T-helper 17 cell (primary cell): ENCODE measurements around the gene COMMD6. TPM values are rescaled to one million over a fixed set of nuclear protein-coding genes. Genes with fewer than 3 reads are reported as not detected.

Source experiments
- ATAC-seq: fragments of 150-1000 bp; cut with Tn5 transposase; 2 replicates; pipeline ENCODE4 v1.10.0; 2021; ENCODE audit warnings: mild to moderate bottlenecking, moderate library complexity
- DNase-seq, 3 donors: peaks; one replicate each; pipeline versions ENCODE4 v3.0.0 to v3.0.0-alpha.2; 2020 to 2021
- H3K9me3 ChIP-seq: one replicate; pipeline ENCODE4 v1.7.0; 2013; ENCODE audit warnings: low read length, mild to moderate bottlenecking; ENCODE audit not compliant: control insufficient read depth, poor library complexity, severe bottlenecking
- H3K27ac Mint-ChIP-seq: one replicate; pipeline ENCODE4 v1.8.0; 2022; ENCODE audit warnings: mild to moderate bottlenecking, moderate library complexity, mixed read lengths
- H3K27me3 Mint-ChIP-seq: one replicate; pipeline ENCODE4 v1.8.0; 2022; ENCODE audit warnings: mixed read lengths
- H3K36me3 Mint-ChIP-seq: one replicate; pipeline ENCODE4 v1.8.0; 2022; ENCODE audit warnings: low read depth, mixed read lengths
- H3K4me1 Mint-ChIP-seq: one replicate; pipeline ENCODE4 v1.8.0; 2022; ENCODE audit warnings: mild to moderate bottlenecking, mixed read lengths
- H3K4me3 Mint-ChIP-seq: one replicate; pipeline ENCODE4 v1.8.0; 2022; ENCODE audit warnings: mild to moderate bottlenecking, moderate library complexity, mixed read lengths
- total RNA-seq, 4 donors: library from RNA in 2 of 4; stranded (reverse) in 2 of 4; gene quantifications; one replicate each; pipeline ENCODE4 v1.2.3 and lab custom pipeline; 2022 to 2026

The COMMD6 gene
- 100 to 1,000 TPM; 192 to 215 TPM for total RNA-seq
- 72.2 to 78.3 reads per million in 2 donors for total RNA-seq (lab: John Stamatoyannopoulos, UW)

DNA sequence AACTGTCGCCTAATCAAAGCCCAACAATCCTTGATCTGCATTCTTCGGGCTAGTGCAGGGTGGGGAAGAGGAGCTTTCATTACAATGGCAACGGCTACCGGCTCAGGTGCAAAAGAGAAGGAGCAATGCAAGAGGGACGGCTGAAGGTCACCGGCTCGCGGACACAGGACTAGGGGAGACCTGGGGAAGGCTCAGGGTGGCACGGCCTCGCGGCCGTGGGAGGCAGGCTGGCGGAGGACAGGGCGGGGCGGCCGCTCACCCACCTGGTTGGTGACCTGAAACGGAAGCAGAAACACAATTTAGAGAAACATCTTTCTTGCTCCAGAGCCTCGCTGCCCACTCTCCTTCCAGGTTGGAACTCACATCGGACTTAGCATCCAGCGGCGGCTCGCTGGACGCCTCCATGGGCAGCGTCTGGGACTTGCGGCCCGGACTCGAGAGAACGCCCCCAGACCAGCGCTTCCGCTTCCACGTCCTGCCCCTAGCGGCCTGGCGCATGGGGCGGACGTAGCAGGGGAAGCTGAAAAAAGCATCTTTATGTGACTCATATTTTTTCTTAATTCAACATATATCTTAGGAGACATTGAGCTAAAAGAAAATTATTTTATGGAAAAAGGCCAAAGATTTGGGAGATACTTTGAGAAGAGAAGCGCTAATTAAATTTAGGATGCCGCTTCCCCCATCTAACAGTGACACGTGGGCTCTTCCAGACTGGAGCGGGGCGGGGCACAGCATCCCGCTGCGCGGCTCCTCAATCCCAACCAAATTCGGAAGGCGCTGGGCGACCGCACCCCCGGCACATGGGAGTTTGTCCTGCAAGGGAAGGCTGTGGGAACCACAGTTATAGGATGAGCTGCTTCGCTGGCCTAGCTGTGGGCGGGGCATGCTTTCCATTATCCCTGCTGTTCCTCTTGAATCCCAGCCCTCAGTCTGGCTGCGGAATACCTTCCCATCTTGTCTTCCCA lies at the start of gene COMMD6:
Gene COMMD6, minus strand, starts transcription at position 441 of the 965 bp plus-strand sequence. Its CDS starts 36 bp downstream, at position 405.
- Mint-ChIP-seq H3K27me3 (peaks cover 7% of the 10 kb centered on the region), H3K4me1 (peaks cover 33% of the 10 kb centered on the region), H3K36me3 (peaks cover 10% of the 10 kb centered on the region), H3K27ac (peak within 1 kb of the TSS; percentile 93), H3K4me3 (peak within 1 kb of the TSS; percentile 98)
- H3K9me3 ChIP-seq, result no peaks in the 10 kb centered on the region
- ATAC-seq (peak; percentile 93), DNase-seq (peak; percentile 47 to 57 (median 55))

DNA sequence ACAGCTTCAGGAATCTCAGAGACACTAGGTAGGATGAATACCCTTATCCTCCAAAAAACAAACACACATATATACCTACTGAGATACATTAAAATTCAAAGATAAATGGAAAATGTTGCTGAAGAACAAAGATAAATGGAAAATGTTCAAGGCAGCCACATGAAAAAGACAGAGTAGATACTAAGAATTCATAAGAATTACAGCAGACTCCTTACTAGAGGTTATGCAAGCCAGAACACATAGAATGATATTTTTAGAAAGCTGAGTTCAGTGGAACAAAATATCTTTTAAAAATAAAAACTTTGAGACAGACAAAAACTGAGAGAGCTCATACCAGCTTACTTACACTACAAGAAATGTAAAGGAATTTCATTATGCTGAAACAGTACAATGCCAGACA lies 47.5 kb upstream of the COMMD6 start:
- no peaks in the 10 kb centered on the region for H3K27me3 Mint-ChIP-seq
- ATAC-seq, result no peak

DNA sequence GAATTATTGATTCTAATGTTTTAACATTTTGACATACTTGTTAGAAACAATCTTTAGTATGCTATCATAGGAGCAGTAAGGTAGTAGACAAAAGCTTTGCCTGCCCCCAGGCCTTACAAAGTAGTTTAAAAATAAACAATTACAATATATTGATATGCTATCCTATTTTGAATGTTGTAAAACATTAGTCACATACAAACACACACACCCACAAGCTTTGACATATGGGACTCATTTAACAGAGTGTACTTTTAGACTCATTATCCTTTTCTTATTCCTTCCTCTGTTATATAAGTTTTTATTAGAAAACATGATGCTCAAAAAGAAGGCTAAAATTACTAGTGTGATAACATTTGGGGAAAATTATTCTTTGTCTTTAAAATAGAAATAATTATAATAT lies 45.5 kb upstream of the COMMD6 start:
- no peaks in the 10 kb centered on the region for H3K9me3 ChIP-seq
- no peaks in the 10 kb centered on the region for H3K27me3 Mint-ChIP-seq
- DNase-seq (no peak), ATAC-seq (no peak)
- no peak overlapping the region for H3K27ac Mint-ChIP-seq
- peaks cover 19% of the 10 kb centered on the region for H3K4me1 Mint-ChIP-seq
- no peak overlapping the region for H3K4me3 Mint-ChIP-seq
- H3K36me3 Mint-ChIP-seq, result peaks cover 3% of the 10 kb centered on the region

More for the DNA sequence above, 47.5 kb upstream of the COMMD6 start:
- Mint-ChIP-seq H3K4me1 (peaks cover 16% of the 10 kb centered on the region), H3K4me3 (no peak overlapping the region), H3K36me3 (peaks cover 7% of the 10 kb centered on the region), H3K27ac (no peak overlapping the region)
- no peak for DNase-seq
- no peaks in the 10 kb centered on the region for H3K9me3 ChIP-seq

DNA sequence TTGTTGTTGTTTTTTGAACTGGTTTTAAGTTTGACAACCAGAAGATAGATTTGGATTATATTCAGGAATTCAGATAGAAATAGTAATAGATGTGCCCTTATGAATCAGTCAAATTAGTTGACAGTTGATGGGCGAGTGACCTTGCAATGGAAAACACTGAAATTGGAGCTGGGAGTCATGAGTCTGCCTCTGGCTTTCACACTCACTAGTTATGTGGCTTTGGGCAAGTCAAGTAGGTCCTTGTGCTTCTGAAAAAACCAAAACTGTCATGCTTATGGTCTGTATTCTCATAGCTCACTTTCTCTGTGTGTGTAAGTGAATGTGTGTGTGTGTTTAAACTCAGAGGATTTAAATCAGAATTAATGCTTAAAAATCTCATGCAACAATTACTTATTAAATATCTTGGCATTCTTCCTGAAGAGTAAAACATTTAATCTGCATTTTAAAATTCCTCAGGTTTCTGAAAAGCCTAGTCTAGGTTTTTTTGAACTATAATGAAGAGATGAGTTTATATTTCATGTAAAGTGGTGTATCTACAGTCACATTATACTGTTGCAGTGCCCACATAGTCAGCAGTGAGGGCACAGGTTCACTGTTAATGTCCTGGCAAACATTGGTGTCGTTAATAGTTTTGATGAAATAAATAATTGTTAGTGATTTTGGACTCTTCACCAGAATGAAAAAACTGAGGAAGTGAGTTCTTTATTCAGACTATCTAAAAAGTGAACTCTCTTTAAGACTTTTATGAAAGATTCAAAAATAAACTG lies 44.4 kb upstream of the COMMD6 start:
- Mint-ChIP-seq H3K4me3 (no peak overlapping the region), H3K4me1 (peaks cover 14% of the 10 kb centered on the region), H3K36me3 (peaks cover 2% of the 10 kb centered on the region), H3K27ac (no peak overlapping the region), H3K27me3 (no peaks in the 10 kb centered on the region)
- no peaks in the 10 kb centered on the region for H3K9me3 ChIP-seq
- DNase-seq (no peak), ATAC-seq (no peak)

DNA sequence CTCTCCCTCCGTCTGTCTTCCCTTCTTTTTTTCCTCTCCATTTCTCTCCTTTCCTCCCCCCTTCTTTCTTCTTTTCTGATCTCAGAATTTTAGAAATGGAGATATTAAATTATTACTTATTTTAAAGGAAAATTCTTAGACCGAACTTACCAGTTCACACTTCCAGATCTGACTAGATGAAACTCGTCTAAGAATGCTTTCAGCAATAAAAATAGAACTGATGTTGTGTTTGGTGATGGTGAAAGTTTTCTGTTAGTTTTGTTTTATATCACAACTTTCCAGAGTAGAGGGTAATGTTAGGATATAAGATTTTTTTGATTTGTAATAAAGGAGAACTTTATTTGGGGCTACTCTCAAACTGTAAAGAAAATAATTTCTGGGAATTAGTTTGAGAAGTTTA lies 41.9 kb upstream of the COMMD6 start:
- DNase-seq, result no peak
- no peak overlapping the region for H3K4me3 Mint-ChIP-seq
- peaks cover 2% of the 10 kb centered on the region for H3K36me3 Mint-ChIP-seq
- no peak overlapping the region for H3K27ac Mint-ChIP-seq
- no peak for ATAC-seq
- peaks cover 5% of the 10 kb centered on the region for H3K4me1 Mint-ChIP-seq
- H3K27me3 Mint-ChIP-seq, result no peaks in the 10 kb centered on the region
- H3K9me3 ChIP-seq, result no peaks in the 10 kb centered on the region

DNA sequence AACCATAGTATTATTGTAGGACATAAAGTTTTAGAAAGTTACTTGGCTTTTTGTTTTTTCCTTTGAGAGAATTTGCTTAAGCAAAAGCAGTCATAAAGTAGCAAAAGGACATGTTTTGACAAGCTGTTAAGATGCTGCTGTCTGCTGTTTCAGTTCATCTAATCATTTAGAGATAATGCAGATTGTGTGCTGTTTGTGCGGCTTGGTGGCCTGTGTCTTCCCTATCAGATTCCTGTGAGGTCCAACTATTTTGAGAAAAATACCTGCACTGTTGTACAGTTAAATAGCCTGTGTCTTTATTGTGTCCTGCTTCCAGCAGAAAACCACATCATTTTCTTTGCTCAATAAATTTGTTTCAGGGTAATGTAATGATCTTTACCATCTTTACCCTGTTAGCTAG lies 31.9 kb upstream of the COMMD6 start:
- Mint-ChIP-seq H3K4me3 (no peak overlapping the region), H3K4me1 (peaks cover 6% of the 10 kb centered on the region), H3K27ac (no peak overlapping the region), H3K36me3 (peaks cover 13% of the 10 kb centered on the region), H3K27me3 (no peaks in the 10 kb centered on the region)
- ATAC-seq (no peak), DNase-seq (no peak)
- no peaks in the 10 kb centered on the region for H3K9me3 ChIP-seq

DNA sequence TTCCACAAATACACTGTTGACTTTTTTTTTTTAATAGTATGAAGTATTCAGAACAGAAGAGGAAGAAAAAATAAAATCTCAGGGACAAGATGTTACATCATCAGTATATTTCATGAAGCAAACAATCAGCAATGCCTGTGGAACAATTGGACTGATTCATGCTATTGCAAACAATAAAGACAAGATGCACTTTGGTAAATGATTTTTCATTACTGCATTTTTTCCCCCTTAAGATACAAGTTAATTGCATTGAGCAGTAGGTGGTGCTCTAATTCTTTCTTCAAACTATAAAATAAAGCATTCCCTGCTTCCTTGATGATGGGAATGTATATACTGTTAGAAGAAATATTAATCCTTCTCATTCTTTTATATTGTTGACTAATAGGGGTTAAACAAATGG lies 29.0 kb upstream of the COMMD6 start:
- H3K27me3 Mint-ChIP-seq, result no peaks in the 10 kb centered on the region
- H3K27ac Mint-ChIP-seq, result no peak overlapping the region
- ATAC-seq (no peak), DNase-seq (no peak)
- peaks cover 11% of the 10 kb centered on the region for H3K36me3 Mint-ChIP-seq
- peaks cover 3% of the 10 kb centered on the region for H3K4me1 Mint-ChIP-seq
- H3K4me3 Mint-ChIP-seq, result no peak overlapping the region
- no peaks in the 10 kb centered on the region for H3K9me3 ChIP-seq

DNA sequence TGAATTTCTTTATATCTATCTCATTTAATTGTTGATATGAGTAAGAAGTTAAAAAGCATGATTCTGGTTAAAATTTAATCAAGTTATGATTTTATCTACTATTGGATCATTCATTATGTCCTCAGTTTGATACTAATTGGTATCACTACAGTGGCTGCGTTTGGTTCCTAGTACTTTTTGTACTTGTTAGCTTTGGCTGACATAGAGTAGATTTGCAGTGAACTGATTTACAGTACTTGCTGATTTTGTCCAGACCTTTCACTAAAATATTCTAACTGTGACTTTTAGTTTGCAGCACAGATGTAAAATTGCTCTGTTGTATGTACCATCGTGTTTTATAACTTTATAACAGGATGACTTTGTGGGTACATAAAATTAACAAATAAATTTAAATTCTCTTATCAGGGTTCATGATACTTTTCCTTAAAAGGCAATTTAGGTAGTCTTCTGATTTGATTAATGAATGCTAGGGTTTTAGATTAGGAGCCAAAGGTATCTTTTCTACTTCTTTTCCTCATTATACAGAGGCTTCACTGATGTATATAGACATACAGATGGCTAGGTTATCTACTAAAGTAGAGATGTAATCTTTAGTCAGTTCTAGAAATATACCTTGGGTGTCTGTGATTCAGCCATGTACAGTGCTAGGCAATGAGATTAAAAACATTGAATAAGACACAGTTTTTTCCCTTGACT lies 20.7 kb upstream of the COMMD6 start:
- H3K36me3 Mint-ChIP-seq, result peaks cover 11% of the 10 kb centered on the region
- no peak overlapping the region for H3K4me3 Mint-ChIP-seq
- H3K9me3 ChIP-seq, result no peaks in the 10 kb centered on the region
- no peak overlapping the region for H3K27ac Mint-ChIP-seq
- no peak for DNase-seq
- H3K27me3 Mint-ChIP-seq, result no peaks in the 10 kb centered on the region
- H3K4me1 Mint-ChIP-seq, result peaks cover 26% of the 10 kb centered on the region
- no peak for ATAC-seq

DNA sequence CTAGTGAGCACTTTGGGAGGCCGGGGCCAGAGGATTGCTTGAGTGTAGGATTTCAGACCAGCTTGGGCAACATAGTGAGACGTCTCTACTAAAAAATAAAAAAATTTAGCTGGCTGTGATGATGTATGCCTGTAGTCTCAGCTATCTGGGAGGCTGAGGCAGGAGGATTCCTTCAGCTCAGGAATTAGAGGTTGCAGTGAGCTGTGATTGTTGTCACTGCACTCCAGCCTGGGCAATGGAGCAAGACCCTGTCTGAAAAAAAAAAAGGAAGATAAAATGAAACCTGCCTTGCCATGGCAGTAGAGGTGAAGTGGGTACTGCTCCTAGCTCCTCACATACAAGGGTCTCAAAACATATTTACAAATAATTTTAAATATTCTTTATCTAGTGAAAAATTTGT lies 19.3 kb upstream of the COMMD6 start:
- H3K4me1 Mint-ChIP-seq, result peaks cover 32% of the 10 kb centered on the region
- no peak for DNase-seq

DNA sequence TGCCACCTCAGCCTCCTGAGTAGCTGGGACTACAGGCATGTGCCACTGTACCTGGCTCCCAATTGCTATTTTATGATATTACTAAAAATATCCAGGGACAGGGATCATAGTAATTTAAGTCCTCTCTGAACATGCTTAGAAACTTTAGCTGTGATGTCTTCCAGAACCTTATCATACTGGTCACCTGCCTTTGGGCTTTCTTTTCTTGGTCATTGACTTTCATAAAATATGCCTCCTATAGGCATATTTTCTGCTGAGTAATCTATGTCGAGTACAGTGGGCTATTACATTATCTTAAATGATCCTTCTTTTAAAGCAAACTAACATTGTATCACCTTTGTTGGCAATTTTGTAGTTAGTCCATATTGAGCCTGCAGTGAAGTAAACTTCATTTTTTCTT lies 18.2 kb upstream of the COMMD6 start:
- no peak for ATAC-seq
- H3K9me3 ChIP-seq, result no peaks in the 10 kb centered on the region
- Mint-ChIP-seq H3K27ac (no peak overlapping the region), H3K4me3 (no peak overlapping the region), H3K36me3 (peaks cover 14% of the 10 kb centered on the region), H3K27me3 (no peaks in the 10 kb centered on the region), H3K4me1 (peaks cover 36% of the 10 kb centered on the region)
- no peak for DNase-seq

More for the DNA sequence above, 19.3 kb upstream of the COMMD6 start:
- Mint-ChIP-seq H3K27me3 (no peaks in the 10 kb centered on the region), H3K27ac (no peak overlapping the region), H3K36me3 (peaks cover 14% of the 10 kb centered on the region), H3K4me3 (no peak overlapping the region)
- H3K9me3 ChIP-seq, result no peaks in the 10 kb centered on the region
- no peak for ATAC-seq

DNA sequence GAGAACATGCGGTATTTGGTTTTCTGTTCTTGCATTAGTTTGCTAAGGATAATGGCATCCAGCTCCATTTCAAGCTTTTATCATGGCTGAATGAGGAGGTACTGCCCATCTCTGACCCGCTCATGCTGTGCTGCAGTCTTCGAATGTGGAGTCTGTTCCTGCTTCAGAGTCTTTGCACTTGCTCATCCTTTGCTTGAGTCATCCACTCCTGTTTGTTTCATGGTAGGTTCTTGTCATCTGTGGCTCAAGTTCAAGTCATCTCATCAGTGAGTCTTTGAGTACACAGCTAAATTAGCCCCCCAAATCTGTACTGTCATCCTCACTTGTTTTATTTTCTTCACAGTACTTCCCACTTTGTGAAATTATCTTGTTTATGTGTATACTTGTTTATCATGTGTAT lies 17.3 kb upstream of the COMMD6 start:
- ATAC-seq, result no peak
- DNase-seq, result no peak
- peaks cover 41% of the 10 kb centered on the region for H3K4me1 Mint-ChIP-seq
- H3K9me3 ChIP-seq, result no peaks in the 10 kb centered on the region
- no peaks in the 10 kb centered on the region for H3K27me3 Mint-ChIP-seq
- H3K36me3 Mint-ChIP-seq, result peaks cover 16% of the 10 kb centered on the region
- H3K4me3 Mint-ChIP-seq, result no peak overlapping the region
- H3K27ac Mint-ChIP-seq, result no peak overlapping the region

DNA sequence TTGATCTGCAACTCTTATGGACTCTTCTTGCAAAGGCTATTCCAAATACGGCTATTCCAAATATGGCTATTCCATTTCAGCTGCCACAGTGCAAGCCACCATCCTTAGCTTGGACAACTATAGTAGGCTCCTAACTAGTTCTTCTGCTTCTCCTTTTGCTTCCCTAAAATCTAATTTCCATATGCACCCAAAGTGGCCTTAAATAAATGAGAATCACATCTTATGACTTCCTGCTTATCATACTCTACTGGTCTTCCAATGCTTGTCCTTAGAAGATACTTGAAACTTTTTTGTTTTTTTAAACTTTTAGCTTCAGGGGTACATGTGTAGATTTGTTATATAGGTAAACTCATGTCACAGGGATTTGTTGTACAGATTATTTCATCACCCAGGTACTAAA lies 16.8 kb upstream of the COMMD6 start:
- peaks cover 42% of the 10 kb centered on the region for H3K4me1 Mint-ChIP-seq
- no peak for ATAC-seq

DNA sequence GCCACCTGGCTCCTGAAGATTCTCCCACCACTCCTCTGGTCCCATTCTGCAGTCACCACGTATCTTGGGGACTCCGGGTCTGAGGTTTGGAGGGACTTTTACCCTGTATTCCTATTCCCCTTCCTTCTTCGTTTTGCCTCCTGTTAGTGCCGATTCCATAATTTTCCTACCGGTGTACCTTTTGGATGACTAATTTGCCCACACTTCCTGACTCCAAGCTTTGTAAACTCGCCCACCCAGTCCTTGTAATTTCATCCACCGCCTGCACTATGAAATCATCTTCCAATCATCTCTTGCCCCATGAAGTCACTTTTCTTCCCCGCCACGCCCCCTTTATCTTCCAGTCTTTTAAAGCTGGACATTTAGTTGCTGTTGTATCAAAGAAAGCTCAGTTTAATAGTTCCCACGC lies 12.5 kb upstream of the COMMD6 start:
- no peak for ATAC-seq
- DNase-seq, result no peak
- Mint-ChIP-seq H3K27me3 (no peaks in the 10 kb centered on the region), H3K4me3 (peak overlapping the region; percentile 97), H3K4me1 (peaks cover 41% of the 10 kb centered on the region), H3K36me3 (peaks cover 17% of the 10 kb centered on the region), H3K27ac (peak overlapping the region; percentile 98)
- no peaks in the 10 kb centered on the region for H3K9me3 ChIP-seq

More for the DNA sequence above, 16.8 kb upstream of the COMMD6 start:
- H3K27ac Mint-ChIP-seq, result no peak overlapping the region
- H3K27me3 Mint-ChIP-seq, result no peaks in the 10 kb centered on the region
- peaks cover 16% of the 10 kb centered on the region for H3K36me3 Mint-ChIP-seq
- DNase-seq, result no peak
- H3K4me3 Mint-ChIP-seq, result no peak overlapping the region
- H3K9me3 ChIP-seq, result no peaks in the 10 kb centered on the region
